Measurements from ENCODE around the gene TRIOBP.
A peak's percentile ranks its signal among the peaks of the same experiment; 100 is the strongest.

Gene TRIOBP

GRCh38 chr22:37771702-37772427 is 75.0 kb downstream of the TRIOBP start:
- DNase-seq (ENCODE audit: low spot score) = no peak
- TF ChIP-seq, protein P1, sequence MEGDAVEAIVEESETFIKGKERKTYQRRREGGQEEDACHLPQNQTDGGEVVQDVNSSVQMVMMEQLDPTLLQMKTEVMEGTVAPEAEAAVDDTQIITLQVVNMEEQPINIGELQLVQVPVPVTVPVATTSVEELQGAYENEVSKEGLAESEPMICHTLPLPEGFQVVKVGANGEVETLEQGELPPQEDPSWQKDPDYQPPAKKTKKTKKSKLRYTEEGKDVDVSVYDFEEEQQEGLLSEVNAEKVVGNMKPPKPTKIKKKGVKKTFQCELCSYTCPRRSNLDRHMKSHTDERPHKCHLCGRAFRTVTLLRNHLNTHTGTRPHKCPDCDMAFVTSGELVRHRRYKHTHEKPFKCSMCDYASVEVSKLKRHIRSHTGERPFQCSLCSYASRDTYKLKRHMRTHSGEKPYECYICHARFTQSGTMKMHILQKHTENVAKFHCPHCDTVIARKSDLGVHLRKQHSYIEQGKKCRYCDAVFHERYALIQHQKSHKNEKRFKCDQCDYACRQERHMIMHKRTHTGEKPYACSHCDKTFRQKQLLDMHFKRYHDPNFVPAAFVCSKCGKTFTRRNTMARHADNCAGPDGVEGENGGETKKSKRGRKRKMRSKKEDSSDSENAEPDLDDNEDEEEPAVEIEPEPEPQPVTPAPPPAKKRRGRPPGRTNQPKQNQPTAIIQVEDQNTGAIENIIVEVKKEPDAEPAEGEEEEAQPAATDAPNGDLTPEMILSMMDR (conservative IDR thresholded peaks at IDR 0.05; ENCODE audit: low read depth) = no peak
- ChIA-PET CTCF (no interaction called here), POLR2A (ENCODE audit: low non-redundant PET) (no interaction called here)
- peak overlapping the region; percentile 93 for H3K27ac ChIP-seq

GRCh38 chr22:37774728-37775127 is 77.9 kb downstream of the TRIOBP start:
- H3K27ac ChIP-seq = peak overlapping the region; percentile 93
- DNase-seq (ENCODE audit: low spot score) = no peak
- ChIA-PET CTCF (no interaction called here), POLR2A (ENCODE audit: low non-redundant PET) (no interaction called here)
- TF ChIP-seq, protein P1 (conservative IDR thresholded peaks at IDR 0.05; ENCODE audit: low read depth) = no peak

GRCh38 chr22:37775785-37776638 is 79.2 kb downstream of the TRIOBP start:
- ChIA-PET POLR2A (ENCODE audit: low non-redundant PET) (interaction anchor here (0.7 kb wide), 1 partner anchor 61 kb away, joined by 3 read pairs; no protein-coding TSS in a partner anchor), CTCF (interaction anchor here (0.5 kb wide), 1 partner anchor 17 kb away, joined by 4 read pairs; no protein-coding TSS in a partner anchor)
- H3K27ac ChIP-seq = peak overlapping the region; percentile 93
- peak; percentile 60 for DNase-seq (ENCODE audit: low spot score)
- TF ChIP-seq, protein P1 (conservative IDR thresholded peaks at IDR 0.05; ENCODE audit: low read depth) = no peak

GRCh38 chr22:37776639-37777005 is 79.8 kb downstream of the TRIOBP start:
- ChIA-PET POLR2A (ENCODE audit: low non-redundant PET) (interaction anchor here (0.7 kb wide), 1 partner anchor 61 kb away, joined by 3 read pairs; no protein-coding TSS in a partner anchor), CTCF (no interaction called here)
- TF ChIP-seq, protein P1 (conservative IDR thresholded peaks at IDR 0.05; ENCODE audit: low read depth) = no peak
- DNase-seq (ENCODE audit: low spot score) = no peak
- H3K27ac ChIP-seq = peak overlapping the region; percentile 93

GRCh38 chr22:37777122-37777687 is 80.4 kb downstream of the TRIOBP start:
- TF ChIP-seq, protein P1 (conservative IDR thresholded peaks at IDR 0.05; ENCODE audit: low read depth) = no peak
- peak overlapping the region; percentile 93 for H3K27ac ChIP-seq
- ChIA-PET POLR2A (ENCODE audit: low non-redundant PET) (interaction anchor here (0.7 kb wide), 1 partner anchor 62 kb away, joined by 3 read pairs; no protein-coding TSS in a partner anchor), CTCF (no interaction called here)
- peak; percentile 77 for DNase-seq (ENCODE audit: low spot score)

DNA sequence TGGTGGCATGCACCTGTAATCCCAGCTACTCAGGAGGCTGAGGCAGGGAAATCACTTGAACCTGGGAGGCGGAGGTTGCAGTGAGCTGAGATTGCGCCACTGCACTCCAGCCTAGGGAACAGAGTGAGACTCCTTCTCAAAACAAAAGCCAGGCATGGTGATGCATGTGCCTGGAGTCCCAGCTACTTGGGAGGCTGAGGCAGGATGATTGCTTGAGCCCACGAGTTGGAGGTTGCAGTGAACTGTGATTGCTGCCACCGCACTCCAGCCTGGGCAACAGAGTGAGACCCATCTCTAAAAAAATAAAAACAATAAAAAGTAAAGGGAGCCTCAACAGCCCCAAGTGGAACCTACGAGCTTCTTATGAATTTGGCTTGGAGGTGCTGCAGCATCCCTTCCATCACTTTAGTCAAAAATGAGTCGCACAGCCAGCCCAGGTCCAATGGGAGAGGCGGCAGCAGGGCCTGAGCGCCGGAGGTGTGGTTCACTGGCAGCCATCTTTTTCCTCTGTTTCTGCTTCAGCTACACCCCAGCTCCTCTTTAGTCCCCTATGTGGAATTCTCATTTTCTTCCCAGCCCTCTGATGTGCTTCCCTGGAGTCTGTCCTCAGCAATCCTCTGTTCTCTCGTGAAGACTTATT is 81.6 kb downstream of the TRIOBP start:
- no peak for DNase-seq (ENCODE audit: low spot score)
- TF ChIP-seq, protein P1 (conservative IDR thresholded peaks at IDR 0.05; ENCODE audit: low read depth) = no peak
- ChIA-PET CTCF (interaction anchor here (0.8 kb wide), 1 partner anchor 74 kb away, joined by 3 read pairs; no protein-coding TSS in a partner anchor), POLR2A (ENCODE audit: low non-redundant PET) (no interaction called here)
- H3K27ac ChIP-seq = peak overlapping the region; percentile 93
